NCI-H187 treated with DMSO at 0.1 percent for 48 hours (cell line): Measurements from ENCODE around the gene PTPRD.

Source experiments
- DNase-seq: peaks from one replicate; lab custom pipeline; 2025; lab: John Stamatoyannopoulos, UW

PTPRD gene

DNA sequence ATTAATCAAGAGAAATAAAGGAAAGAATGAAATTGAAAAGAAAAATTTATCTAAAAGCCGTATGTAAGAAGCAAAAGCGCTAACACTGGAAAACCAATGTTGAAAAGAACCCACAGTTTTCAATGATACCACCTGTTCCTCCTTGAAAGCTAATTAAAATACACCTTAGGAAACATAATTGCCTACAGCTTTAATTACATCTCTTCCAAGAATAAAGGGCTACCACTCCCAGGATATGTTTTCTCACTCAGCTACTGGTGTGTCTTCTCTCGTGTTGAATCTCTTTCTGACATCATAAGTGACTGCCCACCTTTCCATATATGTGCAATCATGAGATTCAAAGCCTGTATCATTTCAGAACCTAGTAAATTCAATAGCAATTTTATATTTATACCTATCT, 1932.6 kb downstream of the PTPRD start:
- no peak for DNase-seq

DNA sequence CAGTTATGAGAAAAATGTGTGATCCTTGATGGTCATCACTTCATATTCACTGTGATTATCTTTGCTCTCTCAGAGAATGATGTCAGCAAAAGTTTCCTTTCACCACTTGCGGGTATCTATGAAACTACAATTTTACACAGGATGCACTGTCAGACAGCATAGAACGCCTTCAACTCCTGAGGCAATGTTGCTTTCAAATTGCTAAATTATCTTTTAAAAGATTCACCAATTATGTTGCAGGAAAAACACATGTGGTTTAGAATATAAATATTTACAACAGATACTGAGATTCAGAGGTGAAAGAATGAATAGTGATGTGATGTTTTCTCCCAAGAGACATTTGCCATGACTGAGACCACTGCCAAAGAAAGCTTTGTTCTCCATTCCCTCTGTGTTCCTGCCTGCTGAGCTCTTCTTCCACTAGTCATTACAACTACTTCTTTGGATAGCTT, 1933.4 kb downstream of the PTPRD start:
- no peak for DNase-seq

DNA sequence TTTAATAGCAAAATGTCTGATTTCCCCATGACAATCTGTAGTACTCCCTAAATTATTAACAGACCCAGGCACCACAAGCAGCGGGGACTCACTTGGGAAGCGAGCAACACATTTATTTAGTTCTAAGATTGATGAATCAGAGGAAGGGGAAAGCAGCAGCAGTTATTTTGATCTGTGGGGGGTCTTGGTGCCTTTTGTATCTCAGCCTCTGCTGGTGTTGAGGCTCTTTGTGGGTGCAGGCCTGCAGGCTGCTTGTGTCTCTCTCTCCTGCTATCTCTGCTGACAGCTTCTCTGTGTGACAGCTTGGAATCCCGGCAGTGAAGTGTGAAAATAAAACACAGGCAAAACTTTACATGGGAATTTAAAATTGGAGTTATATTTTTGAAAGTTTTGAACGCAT, 1935.1 kb downstream of the PTPRD start:
- DNase-seq: no peak

DNA sequence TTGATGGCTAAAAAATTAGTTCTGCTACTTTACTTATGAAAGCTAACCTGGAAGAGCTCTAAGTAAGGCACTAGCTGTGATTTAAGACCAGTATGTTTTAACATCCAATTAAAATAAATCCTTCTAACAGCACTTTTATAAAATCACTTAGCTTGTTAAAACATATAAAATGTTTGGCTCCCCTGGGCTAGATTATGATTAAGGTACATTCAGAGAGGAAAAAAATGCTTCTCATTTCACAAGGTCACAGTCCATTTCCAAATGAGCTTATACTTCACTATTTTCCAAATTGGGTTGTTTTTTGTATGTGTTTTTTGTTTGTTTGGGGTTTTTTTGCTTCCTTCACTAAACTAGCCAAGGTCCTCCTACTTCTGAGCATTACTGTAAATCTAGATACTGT, 1938.3 kb downstream of the PTPRD start:
- DNase-seq: no peak

DNA sequence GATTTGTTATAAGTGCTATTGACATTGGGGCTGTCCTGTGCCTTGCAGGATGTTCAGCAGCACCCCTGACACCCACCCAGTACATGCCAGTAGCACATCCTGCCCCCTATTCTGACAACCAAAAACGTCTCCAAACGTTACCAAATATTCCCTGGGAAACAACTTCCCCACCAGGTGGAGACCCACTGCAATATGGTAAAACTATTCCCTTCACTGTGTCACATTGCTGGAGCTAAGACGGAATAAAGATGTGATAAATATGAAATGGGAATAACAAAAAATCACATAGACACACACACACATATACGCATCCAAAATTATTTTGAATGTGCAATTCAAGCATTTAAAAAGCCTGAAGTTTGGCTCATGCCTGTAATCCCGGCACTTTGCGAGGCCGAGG, 1939.0 kb downstream of the PTPRD start:
- no peak for DNase-seq

DNA sequence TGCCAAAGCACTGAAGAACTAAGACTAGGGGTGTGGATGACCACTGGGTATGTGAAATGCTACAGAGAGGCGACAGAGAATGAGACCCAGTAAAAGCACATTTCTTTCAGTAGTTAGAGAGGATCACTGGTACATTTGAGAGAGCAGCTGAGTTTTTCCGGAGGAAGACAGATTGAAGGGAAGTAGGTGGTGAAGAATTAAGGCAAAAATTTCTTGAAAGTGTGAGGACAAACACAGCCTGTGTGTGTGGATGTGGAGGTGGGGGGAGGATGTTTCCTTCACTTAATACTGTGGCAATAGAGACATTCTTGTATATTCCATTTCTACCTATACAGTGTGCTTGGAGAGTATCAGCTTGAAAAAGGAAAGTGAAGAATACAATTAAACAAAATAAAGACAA, 1942.1 kb downstream of the PTPRD start:
- DNase-seq: no peak

DNA sequence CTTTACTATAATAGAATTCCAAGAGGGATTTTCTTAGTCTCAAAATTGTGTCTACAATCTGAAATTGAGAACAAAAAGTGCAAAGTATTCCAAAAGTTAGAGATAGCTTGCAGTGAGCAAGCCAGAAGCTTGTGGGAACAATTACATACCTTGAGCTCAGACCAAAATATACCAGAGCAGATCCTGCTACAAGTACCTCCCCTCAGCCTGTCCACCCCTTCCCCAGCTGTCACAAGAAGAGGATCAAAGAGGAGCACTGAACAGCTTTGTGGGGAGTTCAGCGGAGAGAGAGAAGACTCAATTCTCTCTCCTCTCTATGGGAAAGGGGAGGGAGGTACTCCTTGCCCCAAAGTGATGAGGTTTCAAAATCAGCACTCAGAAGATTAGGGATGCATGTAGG, 1944.1 kb downstream of the PTPRD start:
- DNase-seq: no peak

DNA sequence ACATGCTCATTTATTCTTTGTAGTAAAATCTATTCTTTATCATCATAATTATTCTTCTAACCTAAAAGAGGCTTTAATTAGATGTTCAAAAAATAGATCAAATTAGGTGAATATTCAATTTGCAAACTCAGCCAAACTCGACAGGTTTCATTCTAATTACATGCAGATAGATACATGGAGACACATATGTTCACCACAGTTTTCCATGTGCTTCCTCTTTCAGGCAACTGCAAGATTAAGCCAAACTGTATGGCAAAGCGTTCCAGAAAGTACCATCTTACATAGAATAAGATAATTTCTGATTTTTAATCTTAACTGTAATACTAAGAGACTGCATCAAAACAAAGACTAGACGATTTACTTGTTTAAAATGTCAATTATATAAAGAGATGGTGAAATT, 1944.6 kb downstream of the PTPRD start:
- no peak for DNase-seq

DNA sequence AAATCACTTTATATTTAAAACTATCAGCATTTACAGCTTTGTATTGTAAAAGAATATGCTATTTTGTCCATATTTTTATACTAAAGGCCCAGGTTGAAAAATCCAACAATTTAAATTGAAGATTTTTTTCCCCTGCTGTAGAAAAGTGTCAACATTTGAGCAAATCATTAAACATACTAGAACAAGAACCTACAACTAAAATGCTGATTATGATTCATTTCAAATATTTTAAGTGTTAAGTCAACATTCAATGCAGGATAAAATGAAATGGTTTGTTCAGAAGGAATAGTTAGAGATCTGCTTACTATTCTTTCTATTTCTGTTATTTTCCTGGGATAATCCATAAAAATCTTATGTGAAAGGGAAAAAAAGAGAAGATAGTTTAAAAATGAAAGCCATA, 1946.7 kb downstream of the PTPRD start:
- no peak for DNase-seq

DNA sequence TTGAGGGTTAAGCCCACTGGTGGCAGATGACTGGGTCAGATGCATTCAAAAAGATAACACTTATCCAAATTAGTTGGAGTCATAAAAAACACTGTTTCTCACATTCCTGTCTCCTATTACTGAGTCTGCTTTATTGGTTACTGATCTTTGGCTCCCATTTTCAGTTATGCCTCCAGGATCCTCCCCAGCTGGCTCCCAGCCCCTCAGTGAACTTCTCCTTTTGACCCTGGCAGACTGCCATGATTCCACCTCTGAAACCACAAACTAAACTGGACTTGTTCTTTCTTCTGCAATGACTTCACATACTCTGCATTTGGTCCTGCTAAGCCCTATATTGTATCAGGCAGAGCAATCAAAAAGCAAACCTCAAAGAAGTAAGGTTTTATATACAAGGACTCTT, 1952.4 kb downstream of the PTPRD start:
- no peak for DNase-seq

DNA sequence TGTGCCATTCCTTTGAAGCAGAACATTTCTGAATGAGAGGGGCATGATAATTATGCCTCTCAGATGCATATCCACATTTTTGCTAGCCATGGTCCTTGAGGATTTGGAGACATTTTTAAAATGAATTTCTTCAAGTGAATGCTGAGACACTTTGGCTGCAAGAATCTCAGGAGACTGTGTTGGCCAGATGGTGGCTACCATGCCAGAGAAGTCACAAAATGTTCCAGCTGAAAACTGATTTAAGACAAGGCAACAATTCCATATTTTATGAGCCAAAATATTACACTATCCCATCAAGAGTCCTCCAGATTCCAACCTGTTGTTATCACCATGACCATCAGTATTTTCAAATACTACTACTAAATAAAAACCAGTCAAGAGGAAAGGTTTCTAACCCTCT, 1953.7 kb downstream of the PTPRD start:
- DNase-seq: no peak

DNA sequence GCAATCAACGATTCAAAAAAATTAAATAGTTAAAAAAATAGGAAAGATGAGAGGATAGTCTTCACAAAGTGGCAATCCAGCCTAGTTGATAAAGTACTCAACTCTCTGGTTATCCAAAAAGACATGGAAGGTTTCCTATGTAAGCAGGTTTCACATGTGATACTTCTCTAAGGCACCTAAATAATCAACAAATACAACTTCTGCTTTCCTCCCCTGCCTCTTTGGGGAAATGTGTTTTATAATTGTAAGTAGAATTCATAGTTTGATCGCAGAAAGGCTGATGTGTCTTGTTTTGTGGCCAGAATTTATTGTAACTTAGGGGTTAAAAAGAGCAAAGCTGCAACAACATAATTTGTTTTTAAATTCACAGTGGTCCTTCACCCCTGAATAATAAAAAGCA, 1957.7 kb downstream of the PTPRD start:
- DNase-seq: no peak

DNA sequence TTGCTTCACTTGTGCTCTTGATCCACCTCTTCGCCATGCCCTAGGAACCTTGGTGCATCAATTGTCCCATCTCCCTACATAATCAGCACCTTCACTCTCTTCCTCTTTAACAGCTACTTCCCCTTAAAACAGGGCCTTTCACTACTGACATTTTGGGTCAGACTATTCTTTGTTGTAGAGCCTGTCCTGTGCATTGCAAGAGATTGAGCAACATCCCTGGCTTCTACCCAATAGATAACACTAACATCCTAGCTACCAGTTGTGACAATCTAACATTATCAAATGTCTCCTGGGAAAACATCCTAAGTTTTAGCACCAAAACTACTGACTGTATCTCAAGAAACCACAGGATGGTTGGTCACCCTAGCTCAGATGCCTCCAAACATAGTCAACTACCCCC, 1958.9 kb downstream of the PTPRD start:
- no peak for DNase-seq

DNA sequence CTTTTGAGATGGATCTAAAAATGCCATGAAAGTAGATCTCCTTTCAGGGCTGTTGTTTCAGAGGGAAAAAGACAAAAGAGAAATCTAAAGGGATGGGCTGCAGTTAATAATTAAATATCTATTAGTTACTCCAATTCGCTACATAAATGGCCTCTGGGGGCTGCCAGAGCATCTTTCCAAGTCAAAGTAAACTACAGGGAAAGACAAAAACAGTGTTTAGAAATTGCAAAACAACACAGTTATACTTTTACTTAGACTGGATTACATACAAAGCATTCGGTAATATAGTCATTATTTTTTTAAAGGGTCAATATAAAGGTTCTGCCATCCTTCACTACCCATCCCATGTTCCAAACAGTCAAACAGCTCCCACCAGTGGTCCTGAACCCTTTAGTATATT, 1959.7 kb downstream of the PTPRD start:
- DNase-seq: no peak

DNA sequence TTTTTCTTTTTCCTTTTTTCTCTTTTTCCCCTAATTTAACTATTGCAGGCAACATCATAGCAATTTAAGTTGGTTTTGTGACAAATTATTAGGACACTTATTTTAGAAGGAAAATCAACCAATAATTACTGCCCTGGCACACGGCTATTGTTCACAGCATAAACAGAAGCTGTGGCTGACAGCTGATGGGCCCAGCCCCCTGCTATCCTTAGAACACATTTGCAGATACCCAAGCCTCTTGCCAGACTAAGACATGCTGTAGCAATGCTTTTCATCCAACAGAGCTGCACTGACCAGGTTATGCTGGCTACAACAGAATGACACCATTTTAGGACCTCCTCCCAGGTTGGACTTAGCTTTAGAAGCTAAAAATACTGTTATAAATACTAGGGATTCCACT, 1960.5 kb downstream of the PTPRD start:
- DNase-seq: no peak

DNA sequence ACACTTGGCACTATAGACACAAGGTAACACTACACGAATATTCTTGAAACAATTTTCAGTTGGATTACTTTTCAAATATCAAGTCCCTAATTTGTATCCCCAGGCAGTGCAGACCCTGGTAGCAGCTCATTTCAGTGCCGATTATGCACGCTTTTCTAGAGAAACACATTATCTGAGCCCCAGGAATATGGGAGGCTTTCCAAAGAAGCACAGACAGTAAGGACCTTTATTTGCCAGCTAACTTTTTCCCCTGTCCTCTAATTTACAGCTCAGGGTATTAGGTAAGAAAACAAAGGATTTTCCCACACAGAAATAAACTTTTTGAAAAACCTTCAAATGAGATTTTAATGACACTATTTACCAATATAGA, 1961.0 kb downstream of the PTPRD start:
- DNase-seq: no peak

DNA sequence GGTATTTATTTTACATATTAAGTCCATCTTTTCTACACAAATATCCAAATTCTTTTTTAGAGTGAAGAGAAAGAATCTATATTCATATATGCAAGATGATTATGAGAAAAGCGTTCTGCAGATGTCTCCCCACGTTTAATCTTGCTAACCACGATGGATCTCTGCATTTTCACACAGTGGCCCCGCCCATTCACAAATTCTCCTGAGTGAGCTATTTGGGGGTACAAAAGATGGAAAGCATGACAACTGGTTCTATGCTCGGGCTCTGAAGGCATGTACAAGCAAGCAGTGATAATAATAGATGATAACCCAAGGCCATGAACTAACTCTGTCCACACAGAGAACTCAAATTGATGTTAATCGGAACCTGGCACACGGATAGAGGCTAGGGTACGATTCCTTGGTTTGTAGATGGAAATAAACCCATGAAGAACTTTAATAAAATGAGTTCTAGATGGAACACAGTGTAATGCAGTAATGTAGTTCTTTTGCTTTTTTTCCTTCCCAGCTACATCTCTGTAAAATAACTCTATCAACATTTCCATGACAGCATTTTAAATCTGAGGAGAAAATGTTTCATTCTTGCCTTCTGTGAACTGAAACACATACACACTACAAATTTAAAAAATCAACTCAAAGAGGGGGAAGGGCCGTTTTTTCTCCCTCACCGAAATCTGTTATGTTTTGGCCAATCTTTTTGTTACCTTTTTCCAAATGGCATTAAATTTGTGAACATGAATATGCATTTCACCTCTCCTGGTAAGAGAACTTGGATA, 1961.5 kb downstream of the PTPRD start:
- DNase-seq: no peak

DNA sequence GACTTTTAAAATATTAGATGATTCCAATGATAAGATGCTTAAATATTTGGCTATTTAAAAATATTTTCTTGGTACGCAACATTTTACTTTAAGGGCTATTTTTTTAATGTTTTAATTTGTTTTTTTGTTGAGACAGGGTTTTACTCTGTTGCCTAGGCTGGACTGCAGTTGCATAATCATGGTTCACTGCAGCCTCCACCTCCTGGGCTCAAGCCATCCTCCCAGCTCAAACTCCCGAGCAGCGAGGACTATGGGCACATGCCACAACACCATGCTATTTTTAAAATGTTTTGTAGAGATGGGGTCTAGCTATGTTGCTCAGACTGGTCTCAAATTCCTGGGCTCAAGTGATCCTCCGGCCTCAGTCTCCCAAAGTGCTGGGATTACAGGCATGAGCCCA, 1963.0 kb downstream of the PTPRD start:
- DNase-seq: no peak

DNA sequence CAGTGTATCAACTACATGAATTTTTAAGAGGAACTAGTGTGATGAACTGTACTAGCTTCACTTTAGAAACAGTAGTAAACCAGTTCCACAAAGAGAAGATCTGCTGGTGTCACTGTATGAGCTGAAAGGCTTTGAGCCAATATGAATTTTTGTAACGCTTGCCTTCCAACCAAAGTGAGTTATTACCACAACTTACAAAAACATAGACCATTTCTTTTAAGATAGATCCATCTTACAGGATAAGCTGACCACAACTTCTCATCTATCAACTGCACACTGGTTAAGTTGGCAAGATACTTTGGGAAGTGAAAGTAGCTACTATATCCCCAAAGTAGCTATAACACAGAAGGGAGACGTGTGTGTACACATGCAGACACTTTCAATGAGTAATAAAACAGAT, 1963.6 kb downstream of the PTPRD start:
- DNase-seq: no peak

DNA sequence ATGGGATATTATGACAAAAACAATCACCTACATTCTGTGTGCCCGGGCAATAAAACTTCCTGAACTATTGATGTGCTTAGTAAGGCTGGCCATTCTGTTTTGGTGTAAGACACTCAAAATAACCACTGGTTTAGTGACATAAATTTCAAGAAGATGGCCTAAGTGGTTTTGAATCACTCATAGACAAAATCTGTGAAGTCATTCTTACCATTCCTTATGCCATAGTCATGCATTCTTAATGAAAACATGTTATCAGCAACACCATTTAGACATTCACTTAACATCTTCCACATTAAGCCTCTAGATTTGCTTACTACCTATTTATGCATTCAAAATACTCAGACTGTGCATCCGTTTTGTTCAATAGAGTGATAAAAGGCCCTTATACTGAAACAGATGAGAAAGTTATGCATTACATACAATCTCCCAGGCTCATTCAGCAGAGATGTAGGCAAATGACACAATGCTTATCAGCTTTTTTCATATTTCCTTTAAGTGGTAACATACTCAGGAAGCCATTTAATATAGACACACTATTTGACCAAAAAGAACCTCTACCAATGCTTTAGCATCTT, 1964.4 kb downstream of the PTPRD start:
- no peak for DNase-seq

DNA sequence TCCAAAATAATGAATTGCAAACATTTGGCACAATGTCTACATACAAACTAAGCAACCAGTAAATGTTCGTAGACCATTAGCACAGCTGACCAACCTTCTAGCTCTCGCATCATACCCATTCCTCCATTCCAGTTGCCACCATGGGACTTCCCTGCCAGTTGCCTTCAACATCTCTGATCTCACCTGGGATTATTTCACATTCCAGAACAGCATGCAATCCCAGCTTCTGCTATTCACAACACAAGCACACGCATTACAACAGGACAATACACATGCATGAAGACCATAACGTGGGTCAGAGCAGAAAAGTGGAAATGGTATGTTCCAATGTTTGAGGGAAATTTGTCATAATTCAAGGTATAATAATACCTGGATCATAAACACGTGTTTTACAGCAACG, 1965.0 kb downstream of the PTPRD start:
- no peak for DNase-seq

DNA sequence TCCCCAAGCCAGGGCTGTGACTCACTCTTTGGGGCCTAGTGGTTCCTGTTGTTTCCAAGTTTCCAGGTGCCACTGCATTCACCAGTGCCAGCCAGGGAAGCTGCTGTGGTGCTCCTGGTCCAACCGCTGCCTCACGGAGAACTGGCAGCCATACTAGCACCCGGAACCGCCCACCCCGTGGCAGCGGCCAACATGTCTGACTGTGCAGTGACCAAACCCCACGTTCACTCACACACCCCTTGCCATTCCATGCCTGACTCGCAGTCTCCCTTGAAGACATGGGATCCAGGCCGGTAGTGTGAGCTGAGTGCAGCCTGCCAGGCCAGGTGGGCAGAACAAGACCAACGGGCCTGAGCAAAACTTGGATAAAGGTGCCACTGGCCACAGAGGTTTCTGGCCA, 1968.2 kb downstream of the PTPRD start:
- no peak for DNase-seq

DNA sequence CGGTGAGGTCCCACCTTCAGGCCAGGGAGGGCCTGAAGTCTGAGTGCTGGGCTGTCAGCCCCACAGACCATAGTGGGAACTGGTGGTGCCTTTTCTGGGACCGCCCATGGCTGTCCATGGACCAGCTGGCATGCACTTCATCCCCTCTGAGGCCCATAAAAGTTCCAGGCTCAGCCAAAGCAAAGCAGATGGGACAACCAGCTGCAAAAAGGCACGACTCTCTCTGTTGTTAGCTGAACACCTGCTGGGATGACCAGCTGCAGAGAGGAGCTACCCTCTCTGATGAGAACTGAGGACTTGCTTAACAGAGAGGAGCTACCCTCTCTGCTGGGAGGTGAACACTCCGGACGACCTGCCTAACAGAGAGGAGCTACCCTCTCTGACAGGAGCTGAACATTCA, 1968.9 kb downstream of the PTPRD start:
- DNase-seq: no peak

DNA sequence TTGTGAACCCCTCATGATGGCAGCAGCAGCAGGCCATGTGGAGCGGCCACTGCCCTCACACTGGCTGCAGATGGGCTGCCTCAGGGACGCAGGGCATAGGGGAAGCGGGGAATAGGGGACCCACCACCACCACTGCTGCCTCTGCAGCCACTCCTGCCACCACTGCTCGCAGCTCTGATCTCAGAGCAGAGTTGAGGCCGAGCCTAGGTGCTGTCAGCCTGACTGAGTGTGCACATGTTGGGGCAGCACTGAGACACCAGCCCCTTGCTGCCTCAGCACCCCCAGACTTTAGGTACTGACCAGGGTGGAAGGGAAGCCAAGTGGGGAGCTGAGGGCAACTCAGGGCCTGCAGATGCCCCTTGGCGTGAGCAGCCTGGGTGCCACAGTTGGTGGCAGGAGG, 1969.3 kb downstream of the PTPRD start:
- DNase-seq: no peak
